HG03571 (cell line): ENCODE measurements around the gene NOX3.

Experiments used
- ATAC-seq: cut with Tn5 transposase; IDR thresholded peaks from one replicate; pipeline ENCODE4 v1.9.1; 2021; ENCODE audit not compliant: unreplicated experiment

NOX3 gene

GRCh38 chr6:155400654-155400965 lies 55.0 kb downstream of the NOX3 start:
- no peak for ATAC-seq

DNA sequence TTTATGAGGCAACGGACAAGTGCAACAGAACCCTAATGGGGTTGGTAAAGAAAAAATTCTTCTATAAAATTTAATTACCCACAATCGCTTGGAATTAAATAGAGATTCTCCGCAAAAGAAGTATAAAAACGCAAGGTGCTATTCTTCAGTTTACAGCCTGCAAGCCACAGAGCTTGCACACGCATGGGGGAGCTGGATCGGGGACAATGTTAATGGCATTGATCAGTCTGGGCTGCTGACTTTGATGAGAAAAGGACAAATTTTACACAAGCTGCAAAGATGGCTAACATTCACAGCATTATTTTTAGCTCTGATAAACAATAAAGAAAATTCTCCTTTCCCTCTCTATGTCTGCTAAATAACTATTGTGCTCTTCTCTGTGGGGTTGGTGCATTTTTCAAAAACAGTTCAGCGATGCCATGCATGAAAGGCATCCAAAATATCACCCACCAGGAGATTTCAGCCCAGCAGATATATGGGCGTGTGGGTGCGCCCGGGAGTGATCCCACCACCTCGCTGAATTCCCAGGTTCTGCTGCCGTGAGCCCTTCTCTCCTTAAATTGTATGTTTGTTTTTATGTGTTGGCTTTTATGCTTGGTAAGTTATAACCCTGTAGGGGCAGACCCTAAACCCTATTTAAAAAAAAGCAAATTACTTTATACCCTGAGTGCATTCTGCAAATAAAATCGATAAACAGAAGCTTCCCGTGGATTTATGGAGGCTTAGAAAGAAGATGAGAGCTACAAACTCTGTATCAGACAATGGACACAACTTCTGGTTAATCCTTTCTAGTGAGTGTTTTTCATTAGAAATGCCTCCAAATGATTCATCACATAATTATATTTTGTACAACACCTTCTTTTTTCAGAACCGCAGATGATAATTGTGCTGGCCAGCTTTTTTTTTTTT lies 55.6 kb downstream of the NOX3 start:
- ATAC-seq: no peak

- no peak for ATAC-seq
These were observed 56.4 kb downstream of the NOX3 start for GRCh38 chr6:155399062-155399744.

DNA sequence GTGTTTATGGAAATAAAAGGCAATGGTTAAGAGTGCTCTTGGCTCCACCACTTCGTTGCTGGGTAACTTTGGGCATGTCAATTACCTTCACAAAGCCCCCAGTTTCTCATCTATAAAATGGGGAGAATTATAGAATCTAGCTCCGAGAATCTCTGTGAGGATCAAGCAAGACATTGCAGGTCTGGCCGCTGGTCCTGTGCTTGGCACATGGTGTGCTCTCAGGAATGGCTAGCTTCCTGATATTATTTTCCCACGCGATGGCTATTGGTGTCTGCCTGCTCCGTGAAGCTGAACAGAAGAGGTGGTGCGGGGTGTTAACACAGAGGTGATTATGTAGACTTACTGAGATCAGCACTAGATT lies 57.0 kb downstream of the NOX3 start:
- ATAC-seq: no peak

DNA sequence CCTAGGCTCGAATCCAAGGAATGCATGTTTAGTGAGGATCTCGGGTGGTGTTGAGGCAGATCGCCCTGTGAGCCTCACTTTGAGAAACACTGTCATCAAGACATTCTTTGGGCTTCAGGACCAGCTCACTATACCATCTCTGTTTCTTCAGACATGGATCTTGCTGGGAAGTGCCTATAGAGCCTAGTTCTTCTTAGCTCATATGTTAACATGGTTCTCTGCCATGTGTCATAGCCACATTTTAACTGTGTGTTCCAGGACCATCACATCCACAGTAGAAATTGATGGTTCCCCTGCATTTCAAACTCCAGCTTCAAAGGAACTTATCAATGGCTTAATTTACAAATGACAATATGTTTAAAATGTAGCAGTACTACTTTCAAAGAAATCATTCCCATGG lies 57.4 kb downstream of the NOX3 start:
- ATAC-seq: no peak

GRCh38 chr6:155397172-155397705 lies 58.4 kb downstream of the NOX3 start:
- no peak for ATAC-seq

DNA sequence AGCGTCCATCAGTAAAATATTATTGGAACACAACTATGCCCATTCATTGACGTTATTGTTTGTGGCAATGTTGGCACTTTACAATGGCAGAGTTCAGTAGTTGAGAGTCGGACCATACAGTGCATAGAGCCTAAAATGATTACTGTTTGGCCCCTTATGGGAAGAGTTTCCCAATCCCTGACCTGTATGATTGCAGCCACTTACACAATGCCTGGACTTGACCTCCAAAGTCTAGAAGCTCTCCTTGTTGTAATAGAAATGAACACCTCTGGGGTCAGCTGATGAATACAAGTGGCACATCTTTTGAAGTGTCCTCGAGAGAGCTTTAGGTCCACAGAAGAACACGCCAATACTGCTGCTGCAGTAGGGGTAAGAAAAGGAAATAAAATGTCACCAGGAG lies 59.0 kb downstream of the NOX3 start:
- ATAC-seq: no peak

GRCh38 chr6:155395339-155395738 lies 60.3 kb downstream of the NOX3 start:
- no peak for ATAC-seq

DNA sequence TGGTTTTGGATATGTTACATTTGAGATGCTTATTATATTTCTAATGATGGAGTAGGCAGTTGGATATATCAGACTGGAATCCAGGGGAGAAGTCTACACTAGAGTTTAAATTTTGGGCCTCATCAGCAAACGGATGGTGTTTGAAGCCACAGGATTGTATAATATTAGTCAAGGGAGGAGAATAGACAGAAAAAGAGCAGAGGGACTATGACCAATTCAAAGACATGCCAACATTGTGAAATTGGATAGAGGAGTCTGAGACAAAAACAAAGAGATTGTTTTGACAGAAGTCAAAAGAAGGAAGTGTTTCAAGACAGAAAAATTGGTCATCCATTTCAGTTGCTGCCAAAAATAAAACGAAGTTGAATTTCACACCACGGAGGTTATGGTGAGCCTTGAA lies 66.5 kb downstream of the NOX3 start:
- no peak for ATAC-seq

DNA sequence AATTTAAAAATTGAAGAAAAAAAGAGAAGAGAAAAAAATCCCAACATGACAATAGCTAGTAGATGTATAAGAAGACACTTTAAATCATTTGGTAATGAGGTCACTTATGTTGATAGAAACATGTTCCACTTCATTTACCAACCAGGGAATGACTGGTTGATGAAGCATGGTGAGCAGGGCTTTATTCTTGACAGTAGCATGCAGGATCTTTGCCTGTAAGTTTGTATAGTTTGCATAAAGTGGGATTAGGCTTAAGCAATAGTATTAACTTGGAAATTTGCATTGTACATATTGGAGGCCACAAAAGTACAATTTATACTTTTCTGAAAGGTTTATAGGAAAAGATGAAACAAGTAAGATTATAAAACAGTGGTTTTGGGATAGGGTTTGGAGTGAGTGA lies 67.0 kb downstream of the NOX3 start:
- ATAC-seq: no peak

DNA sequence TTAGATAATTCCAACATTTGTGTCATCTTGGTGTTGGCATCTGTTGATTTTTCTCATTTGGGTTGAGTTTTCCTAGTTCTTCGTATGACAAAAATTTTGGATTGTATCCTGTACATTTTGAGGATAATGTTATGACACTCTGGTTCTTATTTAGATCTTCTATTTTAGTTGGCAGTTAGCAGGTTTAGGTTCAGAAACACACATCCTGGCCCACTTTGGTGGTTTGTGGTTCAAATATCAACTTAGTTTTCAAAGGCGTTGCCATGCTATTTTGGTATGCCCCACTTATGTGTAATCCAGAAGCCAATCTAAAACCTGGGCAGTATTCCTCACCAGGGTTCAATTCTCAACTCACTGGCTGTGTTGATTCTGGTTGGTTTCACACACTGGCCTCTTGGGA lies 68.2 kb downstream of the NOX3 start:
- ATAC-seq: no peak

DNA sequence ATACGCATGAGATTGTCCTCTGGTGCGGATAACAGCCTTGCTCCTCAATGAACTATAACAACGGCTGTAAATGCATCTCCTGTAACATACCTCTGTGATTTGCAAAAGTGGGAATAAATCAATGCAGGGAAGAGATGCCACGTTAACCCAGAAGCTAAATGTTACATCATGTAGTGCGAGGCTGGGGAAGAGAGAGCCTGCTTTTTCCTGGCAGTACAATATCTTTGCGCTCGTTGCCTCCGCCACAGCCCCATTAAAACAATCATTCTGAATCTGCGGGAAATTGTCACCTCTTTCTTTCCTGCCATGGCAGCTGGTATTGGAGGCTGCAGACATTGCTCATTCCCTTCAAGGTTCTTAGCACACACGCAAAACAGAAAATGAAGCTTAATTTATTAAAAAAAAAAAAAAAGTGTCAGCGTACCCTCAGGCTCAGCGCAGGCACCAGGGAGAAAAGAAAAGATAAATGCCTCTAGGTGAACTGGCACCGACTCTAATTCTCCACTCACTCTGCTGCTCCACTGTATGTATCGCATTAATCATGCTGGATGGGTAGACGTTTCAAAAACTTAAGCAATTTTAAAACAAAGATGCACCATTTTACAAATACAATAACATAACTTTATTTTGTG lies 71.2 kb downstream of the NOX3 start:
- ATAC-seq: no peak

DNA sequence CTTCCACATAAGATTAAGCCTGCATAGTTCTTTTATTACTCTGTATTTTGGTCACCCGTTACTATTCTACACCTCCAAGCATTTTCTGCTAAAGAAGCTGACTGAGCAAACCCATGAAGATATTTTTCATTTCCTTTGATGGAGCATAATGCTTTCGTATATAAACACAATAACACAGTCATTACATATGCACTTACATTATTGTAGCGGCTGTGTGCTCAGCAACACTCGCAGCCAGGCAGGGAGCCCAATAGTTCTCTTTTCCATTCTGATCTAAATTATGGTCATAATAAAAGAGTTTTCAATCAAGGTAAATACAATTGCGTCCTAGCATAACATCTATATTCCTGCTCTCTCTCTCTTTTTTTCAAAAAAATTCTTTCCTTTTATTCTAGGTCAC lies 71.7 kb downstream of the NOX3 start:
- no peak for ATAC-seq

DNA sequence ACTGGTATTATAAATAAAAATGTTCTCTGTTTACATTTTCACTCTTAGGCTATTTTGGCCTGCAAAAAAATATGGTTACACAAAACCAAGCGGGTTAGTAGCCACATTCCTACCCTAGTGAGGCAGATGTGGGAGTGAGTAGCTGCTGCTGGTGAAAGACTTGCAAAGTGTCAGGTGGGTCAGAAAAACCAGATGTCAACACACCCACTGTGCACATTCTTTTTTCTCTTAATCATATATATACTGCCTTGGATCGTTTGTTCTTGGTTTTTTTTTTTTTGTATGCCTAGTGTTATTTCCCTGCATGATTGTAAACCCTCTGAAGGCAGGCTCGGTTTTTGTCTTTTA lies 73.3 kb downstream of the NOX3 start:
- ATAC-seq: no peak

GRCh38 chr6:155381673-155382337 lies 73.8 kb downstream of the NOX3 start:
- no peak for ATAC-seq

DNA sequence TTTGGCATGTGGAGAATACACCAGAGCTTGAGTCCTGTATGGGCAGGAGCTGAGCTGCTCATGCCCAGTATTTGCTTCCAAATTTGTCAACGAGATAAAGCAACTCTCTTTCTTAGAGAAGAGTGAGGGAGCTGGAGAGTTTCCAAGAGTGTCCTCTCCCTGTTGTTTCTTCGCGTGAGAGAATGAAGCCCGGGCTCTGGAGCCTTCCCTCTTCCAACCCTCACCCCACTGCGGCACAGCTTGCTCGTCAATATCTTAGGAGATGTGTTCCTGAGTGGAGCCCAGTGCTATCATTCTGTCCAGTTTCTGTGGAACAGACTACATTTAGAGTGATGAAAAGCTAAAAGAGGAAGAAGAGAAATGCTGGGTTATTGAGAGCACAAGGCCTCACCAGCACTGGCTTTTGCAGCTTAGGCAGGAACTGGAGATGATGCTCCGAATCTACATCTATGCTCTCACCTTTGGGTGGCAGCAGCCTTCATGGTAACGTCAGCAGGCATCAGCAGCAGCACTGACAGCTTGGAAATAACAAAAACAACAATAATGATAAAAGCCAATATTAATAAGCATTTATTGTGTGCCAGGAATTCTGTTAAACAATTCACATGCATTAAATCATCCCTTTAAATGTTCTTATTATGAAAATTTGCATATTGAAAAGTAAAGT lies 74.8 kb downstream of the NOX3 start:
- ATAC-seq: no peak

DNA sequence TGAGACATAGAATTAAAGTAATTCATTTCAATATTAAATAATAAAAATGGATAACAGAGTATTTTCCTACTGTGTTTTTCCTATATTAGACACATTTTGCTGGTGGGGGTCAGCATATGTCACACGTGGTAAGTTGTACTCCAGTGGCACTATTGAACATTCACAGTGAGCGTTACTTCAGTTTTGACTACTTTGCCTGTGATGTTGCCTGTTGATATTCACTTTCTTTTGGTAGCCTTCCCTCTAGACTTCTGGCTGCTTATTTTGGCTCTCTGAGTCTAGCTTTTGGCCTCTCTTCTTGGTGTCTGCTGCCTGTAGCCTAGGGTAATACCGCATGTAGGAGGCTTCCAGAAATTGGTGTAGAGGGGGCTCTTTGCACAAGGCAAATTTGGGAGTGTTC lies 76.9 kb downstream of the NOX3 start:
- no peak for ATAC-seq

GRCh38 chr6:155378276-155378675 lies 77.4 kb downstream of the NOX3 start:
- ATAC-seq: no peak

GRCh38 chr6:155377061-155377460 lies 78.6 kb downstream of the NOX3 start:
- ATAC-seq: no peak

- ATAC-seq: no peak
These were observed 79.8 kb downstream of the NOX3 start for GRCh38 chr6:155375801-155376200.

- ATAC-seq: no peak
These were observed 81.0 kb downstream of the NOX3 start for GRCh38 chr6:155374681-155375080.
